Small intestine (tissue), 4 donors: Measurements from ENCODE around the gene POU2AF1. TPM values are rescaled to one million over a fixed set of nuclear protein-coding genes. Genes with fewer than 3 reads are reported as not detected.

ENCODE experiments used
- polyA plus RNA-seq, 4 donors: library from polyadenylated mRNA; stranded (reverse) in 3 of 4; unstranded in 1 of 4; fragments of 200-250 nt in 3 of 4; fragments of 120-200 nt in 1 of 4; gene quantifications; one replicate each; pipeline versions ENCODE4 v1.2.1 to v1.2.3, GENCODE V29; 2013
- donor health status: healthy with polysubstance abuse.
- donor health status: Bipolar disorder and iron deficiency.
- donor health status: healthy.

The POU2AF1 gene
- polyA plus RNA-seq, 4 donors, result 1.0 to 9.2 (median 3.4) TPM

Other genes starting within 250 kb of the POU2AF1 start
- gene POU2AF2, start 133.6 kb downstream of the POU2AF1 start, polyA plus RNA-seq, result 1 to 10 TPM in 2 of 4 donors, under 1 TPM in 2; 0.46 to 2.7 (median 1.2) TPM
- 10 to 100 TPM in 1 of 4 donors, 1 to 10 TPM in 3; 3.4 to 13.8 (median 6.4) TPM for gene POU2AF3, start 80.7 kb downstream of the POU2AF1 start, polyA plus RNA-seq
- not detected for gene BTG4, start 133.1 kb upstream of the POU2AF1 start, polyA plus RNA-seq
- under 1 TPM in 1 of 4 donors, not detected in 3; 0.03 TPM for gene HOATZ, start 135.5 kb upstream of the POU2AF1 start, polyA plus RNA-seq
- 1 to 10 TPM in 3 of 4 donors, not detected in 1; 2.4 to 9.9 (median 3.8) TPM for gene LAYN, start 161.4 kb upstream of the POU2AF1 start, polyA plus RNA-seq
- gene SIK2, start 223.2 kb upstream of the POU2AF1 start, polyA plus RNA-seq, result 10 to 100 TPM in 1 of 4 donors, 1 to 10 TPM in 3; 3.8 to 22.5 (median 5.6) TPM